ENCODE data around the gene SPAG7. TPM values are rescaled to one million over a fixed set of nuclear protein-coding genes. Genes with fewer than 3 reads are reported as not detected.

The SPAG7 gene
- polyA plus RNA-seq, 1 of the 3 experiments (the other 2 are of a cell fraction): 133 TPM

- H3K27me3 ChIP-seq (ENCODE audit: insufficient read depth): no peaks in the 10 kb centered on the region
These were observed 31.3 kb upstream of the SPAG7 start for GRCh38 chr17:4998732-4999429.

More at GRCh38 chr17:4998732-4999429, 31.3 kb upstream of the SPAG7 start:
- H3K4me2 ChIP-seq: peak overlapping the region; percentile 99
- no peak for TF ChIP-seq SIN3A (IDR thresholded peaks at IDR 0.05; ENCODE audit: borderline replicate concordance, low read depth, low read length)
- TF ChIP-seq SMC3 (IDR thresholded peaks at IDR 0.05; ENCODE audit: low read depth, low read length): no peak
- TF ChIP-seq CTCF (IDR thresholded peaks at IDR 0.05): no peak
- TF ChIP-seq NRF1 (IDR thresholded peaks at IDR 0.05; ENCODE audit: low read depth, low read length): no peak
- TF ChIP-seq GABPA (IDR thresholded peaks at IDR 0.05; ENCODE audit: low read depth): no peak
- no peak for TF ChIP-seq POLR2AphosphoS5 (IDR thresholded peaks at IDR 0.05; ENCODE audit: low read depth, low read length)
- TF ChIP-seq MAX (IDR thresholded peaks at IDR 0.05; ENCODE audit: low read depth): no peak
- no peak for TF ChIP-seq RAD21 (IDR thresholded peaks at IDR 0.05; ENCODE audit: low read length)
- no peak for TF ChIP-seq FOXJ3 (CRISPR knock-in tag; IDR thresholded peaks at IDR 0.05)
- TF ChIP-seq RCOR1 (IDR thresholded peaks at IDR 0.05; ENCODE audit: low read length): no peak
- TF ChIP-seq TAF1 (IDR thresholded peaks at IDR 0.05; ENCODE audit: borderline replicate concordance, low read depth, low read length): no peak
- TF ChIP-seq MEF2A (IDR thresholded peaks at IDR 0.05; ENCODE audit: borderline replicate concordance, low read depth): no peak
- TF ChIP-seq ZBTB33 (IDR thresholded peaks at IDR 0.05; ENCODE audit: borderline replicate concordance, low read depth): no peak
- no peak for TF ChIP-seq EZH2phosphoT487 (IDR thresholded peaks at IDR 0.05; ENCODE audit: borderline replicate concordance, low read depth)
- TF ChIP-seq TEAD4 (IDR thresholded peaks at IDR 0.05; ENCODE audit: borderline replicate concordance, insufficient read depth): no peak
- TF ChIP-seq GATA2 (CRISPR knock-in tag; IDR thresholded peaks at IDR 0.05): no peak
- TF ChIP-seq FOSL2 (IDR thresholded peaks at IDR 0.05; ENCODE audit: borderline replicate concordance, low read depth): no peak
- WGBS (ENCODE audit: low lambda C conversion rate): 33% methylated on average over 12 of the region's 14 CpGs
- peaks cover 17 to 27% of the 10 kb centered on the region in 2 experiments for H3K36me3 ChIP-seq (replicated peaks in 1 of 2; ENCODE audit: control insufficient read depth in 1 of 2, insufficient read depth in 2 of 2, low read length in 1 of 2)
- no peak for DNase-seq
- peak overlapping the region; percentile 93 to 99 for H3K4me3 ChIP-seq (ENCODE audit: low read depth in 2 of 2, low read length in 1 of 2)
- H3K79me2 ChIP-seq (ENCODE audit: insufficient read depth): peaks cover 49% of the 10 kb centered on the region
- H3K9ac ChIP-seq: peak overlapping the region; percentile 84
- CTCF ChIA-PET: interaction anchor here (0.8 to 8.1 kb wide), 4 partner anchors 11 to 33 kb away, joined by 3 to 54 read pairs (median 9); partner anchors contain the start of gene CAMTA2
- peaks cover 10 to 24% of the 10 kb centered on the region in 2 experiments; a peak in 3 of 4 replicates for H3K4me1 ChIP-seq (ENCODE audit: control insufficient read depth in 1 of 2, insufficient read depth in 2 of 2, low read depth in 1 of 2, low read length in 1 of 2)
- peaks cover 4% of the 10 kb centered on the region for H3F3A ChIP-seq (replicated peaks; ENCODE audit: insufficient read depth)
- H2AFZ ChIP-seq (ENCODE audit: low read depth): no peak overlapping the region
- H3K9me3 ChIP-seq: no peaks in the 10 kb centered on the region
- no peaks in the 10 kb centered on the region for H3K9me2 ChIP-seq
- H4K20me1 ChIP-seq (ENCODE audit: insufficient read depth): peaks cover 20% of the 10 kb centered on the region
- POLR2A ChIA-PET: interaction anchor here (2.2 kb wide), 1 partner anchor 32 kb away, joined by 13 read pairs; the partner anchor contains the start of gene SPAG7
- peak overlapping the region in 1 of 2 experiments; percentile 24; a peak in 2 of 4 replicates for H3K27ac ChIP-seq (ENCODE audit: low read depth in 2 of 2, low read length in 1 of 2)

Data from SK-N-SH (cell line).